Measurements from ENCODE around the gene BLNK. TPM values are rescaled to one million over a fixed set of nuclear protein-coding genes. Genes with fewer than 3 reads are reported as not detected.

Gene BLNK
- total RNA-seq = 1 to 10 TPM in 2 of 3 donors, under 1 TPM in 1; 0.66 to 4.0 (median 1.5) TPM
- 78.9 TPM for total RNA-seq (2013)

- 53% methylated on average over 6 of the region's 6 CpGs for WGBS (ENCODE audit: insufficient coverage)
- ATAC-seq (no peak), DNase-seq (no peak)
- Mint-ChIP-seq H3K36me3 (no peaks in the 10 kb centered on the region), H3K4me1 (no peaks in the 10 kb centered on the region), H3K4me3 (no peak within 1 kb of the TSS), H3K27ac (no peak within 1 kb of the TSS), H3K27me3 (ENCODE audit: low read depth in 2 of 2) (peaks cover 11 to 15% of the 10 kb centered on the region in 2 donors), H3K9me3 (no peaks in the 10 kb centered on the region)
- H3K27me3 ChIP-seq (ENCODE audit: control insufficient read depth, insufficient read depth, low read length) = no peaks in the 10 kb centered on the region
- H3K4me3 ChIP-seq (ENCODE audit: low read length) = peak within 1 kb of the TSS; percentile 50
- TF ChIP-seq CTCF (IDR thresholded peaks at IDR 0.05) = no peak
- intact Hi-C loops (cut with micrococcal nuclease) = no loop called here
- no peaks in the 10 kb centered on the region for H3K9me3 ChIP-seq (ENCODE audit: control insufficient read depth, insufficient read depth, low read length)
- peaks cover 3% of the 10 kb centered on the region for H3K4me1 ChIP-seq (ENCODE audit: control insufficient read depth, insufficient read depth, low read length)
- H3K36me3 ChIP-seq (ENCODE audit: control insufficient read depth, insufficient read depth, low read length) = no peaks in the 10 kb centered on the region
- H3K27ac ChIP-seq (ENCODE audit: low read length) = peak within 1 kb of the TSS; percentile 43
These were observed at the start of gene BLNK for GRCh38 chr10:96271016-96271815. TSS of gene BLNK (minus strand) at chr10:96271569. CDS start at chr10:96271398, 171 bp downstream.

GRCh38 chr10:96319754-96320474, 48.5 kb upstream of the BLNK start:
- intact Hi-C loops (cut with micrococcal nuclease) = no loop called here
- no peak overlapping the region for H3K4me3 ChIP-seq (ENCODE audit: low read length)
- H3K9me3 ChIP-seq (ENCODE audit: control insufficient read depth, insufficient read depth, low read length) = no peaks in the 10 kb centered on the region
- Mint-ChIP-seq H3K36me3 (no peaks in the 10 kb centered on the region), H3K9me3 (no peaks in the 10 kb centered on the region), H3K4me1 (no peaks in the 10 kb centered on the region), H3K27ac (no peak overlapping the region), H3K4me3 (no peak overlapping the region), H3K27me3 (ENCODE audit: low read depth in 2 of 2) (peaks cover 12 to 28% of the 10 kb centered on the region in 2 donors)
- ATAC-seq (no peak), DNase-seq (no peak)
- H3K4me1 ChIP-seq (ENCODE audit: control insufficient read depth, insufficient read depth, low read length) = no peaks in the 10 kb centered on the region
- H3K27me3 ChIP-seq (ENCODE audit: control insufficient read depth, insufficient read depth, low read length) = no peaks in the 10 kb centered on the region
- no peak for TF ChIP-seq CTCF (IDR thresholded peaks at IDR 0.05)
- WGBS (ENCODE audit: insufficient coverage) = 50% methylated on average over 3 of the region's 3 CpGs
- no peaks in the 10 kb centered on the region for H3K36me3 ChIP-seq (ENCODE audit: control insufficient read depth, insufficient read depth, low read length)
- H3K27ac ChIP-seq (ENCODE audit: low read length) = no peak overlapping the region

- Mint-ChIP-seq H3K27ac (no peak overlapping the region), H3K27me3 (ENCODE audit: low read depth in 2 of 2) (peaks cover 14 to 43% of the 10 kb centered on the region in 2 donors), H3K36me3 (no peaks in the 10 kb centered on the region), H3K4me3 (no peak overlapping the region), H3K9me3 (no peaks in the 10 kb centered on the region), H3K4me1 (no peaks in the 10 kb centered on the region)
- 61% methylated on average over 3 of the region's 4 CpGs for WGBS (ENCODE audit: insufficient coverage)
- no peaks in the 10 kb centered on the region for H3K4me1 ChIP-seq (ENCODE audit: control insufficient read depth, insufficient read depth, low read length)
- no peaks in the 10 kb centered on the region for H3K27me3 ChIP-seq (ENCODE audit: control insufficient read depth, insufficient read depth, low read length)
- no peak for TF ChIP-seq CTCF (IDR thresholded peaks at IDR 0.05)
- H3K4me3 ChIP-seq (ENCODE audit: low read length) = no peak overlapping the region
- no peak for DNase-seq
- ATAC-seq = no peak
- H3K27ac ChIP-seq (ENCODE audit: low read length) = no peak overlapping the region
- H3K9me3 ChIP-seq (ENCODE audit: control insufficient read depth, insufficient read depth, low read length) = no peaks in the 10 kb centered on the region
- H3K36me3 ChIP-seq (ENCODE audit: control insufficient read depth, insufficient read depth, low read length) = no peaks in the 10 kb centered on the region
- intact Hi-C loops (cut with micrococcal nuclease) = no loop called here
These were observed 45.9 kb upstream of the BLNK start for GRCh38 chr10:96317067-96317833.
